Erythroblast (primary cell): ENCODE results near the gene DAPK2.

Experiments
- GATA1 ChIP-seq: IDR thresholded peaks from 2 replicates; pipeline ENCODE4 v1.6.1; 2011; ENCODE audit warnings: low read depth, mild to moderate bottlenecking, control low read depth, low read length, moderate library complexity
- POLR2A ChIP-seq: IDR thresholded peaks from 2 replicates; pipeline ENCODE4 v1.6.1; 2011; ENCODE audit warnings: mild to moderate bottlenecking, low read length

- TF ChIP-seq POLR2A = no peak
- no peak for TF ChIP-seq GATA1
These were observed 99.1 kb downstream of the DAPK2 start for GRCh38 chr15:63947228-63947627.
